Endothelial cell (in vitro differentiated cells): ENCODE data around the gene KLHL36. TPM values are rescaled to one million over a fixed set of nuclear protein-coding genes. Genes with fewer than 3 reads are reported as not detected.

Experiments
- DNase-seq: peaks from one replicate; pipeline ENCODE4 v3.0.0; 2021; ENCODE audit warnings: low spot score
- H3K27ac Mint-ChIP-seq: one replicate; pipeline ENCODE4 v1.8.0; 2021; ENCODE audit warnings: mixed read lengths, inconsistent platforms; ENCODE audit not compliant: unreplicated experiment
- H3K27me3 Mint-ChIP-seq: one replicate; pipeline ENCODE4 v1.8.0; 2021; ENCODE audit warnings: mild to moderate bottlenecking, moderate library complexity, mixed read lengths, inconsistent platforms; ENCODE audit not compliant: unreplicated experiment
- H3K36me3 Mint-ChIP-seq: one replicate; pipeline ENCODE4 v1.8.0; 2021; ENCODE audit warnings: mild to moderate bottlenecking, low read depth, mixed read lengths, inconsistent platforms; ENCODE audit not compliant: unreplicated experiment
- H3K4me1 Mint-ChIP-seq: one replicate; pipeline ENCODE4 v1.8.0; 2021; ENCODE audit warnings: mild to moderate bottlenecking, mixed read lengths, inconsistent platforms; ENCODE audit not compliant: unreplicated experiment
- H3K4me3 Mint-ChIP-seq: one replicate; pipeline ENCODE4 v1.8.0; 2021; ENCODE audit warnings: mild to moderate bottlenecking, mixed read lengths, inconsistent platforms; ENCODE audit not compliant: unreplicated experiment
- H3K9me3 Mint-ChIP-seq: one replicate; pipeline ENCODE4 v1.8.0; 2021; ENCODE audit warnings: mixed read lengths, inconsistent platforms; ENCODE audit not compliant: unreplicated experiment
- CTCF ChIP-seq: fragments of 200-600 bp; sonication (generic); IDR thresholded peaks from one replicate; pipeline ENCODE4 v1.5.0; 2021; ENCODE audit warnings: antibody characterized with exemption; ENCODE audit not compliant: unreplicated experiment
- total RNA-seq: library from RNA; stranded (reverse); fragmentation: NEBNext Ultra II Directional; extraction: Animal tissue kit (Norgen Biotek cat#: 25700); gene quantifications from one replicate; pipeline ENCODE4 v1.2.1, GENCODE V29; 2021; ENCODE audit not compliant: unreplicated experiment

The KLHL36 gene
- total RNA-seq, 1 donor from 2014 or later = 40.8 TPM

GRCh38 chr16:84607694-84608093 is 40.6 kb upstream of the KLHL36 start:
- Mint-ChIP-seq H3K36me3 (peaks cover 23% of the 10 kb centered on the region), H3K27ac (no peak overlapping the region), H3K4me3 (no peak overlapping the region), H3K9me3 (no peaks in the 10 kb centered on the region), H3K4me1 (peaks cover 25% of the 10 kb centered on the region), H3K27me3 (peaks cover 1% of the 10 kb centered on the region)
- TF ChIP-seq CTCF = no peak
- no peak for DNase-seq

GRCh38 chr16:84608282-84608681 is 40.0 kb upstream of the KLHL36 start:
- no peak for TF ChIP-seq CTCF
- H3K27ac Mint-ChIP-seq = no peak overlapping the region
- H3K27me3 Mint-ChIP-seq = peaks cover 1% of the 10 kb centered on the region
- H3K4me1 Mint-ChIP-seq = peaks cover 22% of the 10 kb centered on the region
- peaks cover 25% of the 10 kb centered on the region for H3K36me3 Mint-ChIP-seq
- no peak overlapping the region for H3K4me3 Mint-ChIP-seq
- DNase-seq = no peak
- no peaks in the 10 kb centered on the region for H3K9me3 Mint-ChIP-seq

- H3K27me3 Mint-ChIP-seq = peaks cover 3% of the 10 kb centered on the region
- no peak overlapping the region for H3K4me3 Mint-ChIP-seq
- no peak for DNase-seq
- no peak for TF ChIP-seq CTCF
- no peak overlapping the region for H3K27ac Mint-ChIP-seq
- H3K4me1 Mint-ChIP-seq = peaks cover 25% of the 10 kb centered on the region
- H3K36me3 Mint-ChIP-seq = peaks cover 24% of the 10 kb centered on the region
- no peaks in the 10 kb centered on the region for H3K9me3 Mint-ChIP-seq
Observed at GRCh38 chr16:84609563-84610177, 38.6 kb upstream of the KLHL36 start.

- Mint-ChIP-seq H3K4me3 (no peak overlapping the region), H3K9me3 (no peaks in the 10 kb centered on the region), H3K27me3 (peaks cover 5% of the 10 kb centered on the region), H3K4me1 (peaks cover 30% of the 10 kb centered on the region), H3K36me3 (peaks cover 22% of the 10 kb centered on the region), H3K27ac (no peak overlapping the region)
- DNase-seq = no peak
- no peak for TF ChIP-seq CTCF
Observed at GRCh38 chr16:84610376-84610775, 37.9 kb upstream of the KLHL36 start.

- peaks cover 22% of the 10 kb centered on the region for H3K36me3 Mint-ChIP-seq
Observed at GRCh38 chr16:84611041-84611440, 37.3 kb upstream of the KLHL36 start.

More at GRCh38 chr16:84611041-84611440, 37.3 kb upstream of the KLHL36 start:
- Mint-ChIP-seq H3K9me3 (no peaks in the 10 kb centered on the region), H3K4me1 (peaks cover 32% of the 10 kb centered on the region), H3K27me3 (peaks cover 10% of the 10 kb centered on the region), H3K27ac (no peak overlapping the region), H3K4me3 (no peak overlapping the region)
- no peak for DNase-seq
- no peak for TF ChIP-seq CTCF
